ENCODE results near the gene PDZD2.
"Not testable (repeated sequence)": the region's sequence is repeated elsewhere in the genome, so short reads cannot be mapped to it uniquely, and the experiment has no call there.

Gene PDZD2

GRCh38 chr5:32055891-32056866, 417.2 kb downstream of the PDZD2 start:
- no peak for DNase-seq

GRCh38 chr5:32057187-32058096, 418.5 kb downstream of the PDZD2 start:
- no peak for DNase-seq

- no peak for DNase-seq
These were observed 419.2 kb downstream of the PDZD2 start for GRCh38 chr5:32058101-32058500.

- no peak for DNase-seq
These were observed 420.1 kb downstream of the PDZD2 start for GRCh38 chr5:32058997-32059396.

GRCh38 chr5:32059761-32060530, 421.0 kb downstream of the PDZD2 start:
- no peak for DNase-seq

- no peak for DNase-seq
These were observed 422.3 kb downstream of the PDZD2 start for GRCh38 chr5:32061236-32061635.

GRCh38 chr5:32066448-32066847, 427.5 kb downstream of the PDZD2 start:
- no peak for DNase-seq

GRCh38 chr5:32067774-32068470, 429.0 kb downstream of the PDZD2 start:
- DNase-seq = no peak

- DNase-seq = no peak
These were observed 429.6 kb downstream of the PDZD2 start for GRCh38 chr5:32068561-32068960.

GRCh38 chr5:32069396-32069795, 430.5 kb downstream of the PDZD2 start:
- no peak for DNase-seq

GRCh38 chr5:32071351-32071944, 432.5 kb downstream of the PDZD2 start:
- DNase-seq = no peak

- DNase-seq = no peak
These were observed 433.1 kb downstream of the PDZD2 start for GRCh38 chr5:32072054-32072453.

GRCh38 chr5:32074401-32074800, 435.5 kb downstream of the PDZD2 start:
- DNase-seq = no peak

- peak; percentile 21 for DNase-seq
These were observed 438.1 kb downstream of the PDZD2 start for GRCh38 chr5:32076699-32077695.

- DNase-seq = not testable (repeated sequence)
These were observed 439.9 kb downstream of the PDZD2 start for GRCh38 chr5:32078855-32079254.

- not testable (repeated sequence) for DNase-seq
These were observed 441.6 kb downstream of the PDZD2 start for GRCh38 chr5:32080565-32080964.

GRCh38 chr5:32082701-32083100, 443.8 kb downstream of the PDZD2 start:
- DNase-seq = no peak

- DNase-seq = no peak
These were observed 445.1 kb downstream of the PDZD2 start for GRCh38 chr5:32083981-32084430.

GRCh38 chr5:32087086-32088082, 448.5 kb downstream of the PDZD2 start:
- no peak for DNase-seq
